Erythroblast (primary cell): ENCODE results near the gene PTPRN.

ENCODE experiments used
- DNase-seq, 2 experiments: peaks; one replicate each; lab custom pipeline; 2025; lab: John Stamatoyannopoulos, UW
- GATA1 ChIP-seq: IDR thresholded peaks from 2 replicates; pipeline ENCODE4 v1.6.1; 2011; ENCODE audit warnings: low read depth, mild to moderate bottlenecking, control low read depth, low read length, moderate library complexity
- POLR2A ChIP-seq: IDR thresholded peaks from 2 replicates; pipeline ENCODE4 v1.6.1; 2011; ENCODE audit warnings: mild to moderate bottlenecking, low read length

PTPRN gene

DNA sequence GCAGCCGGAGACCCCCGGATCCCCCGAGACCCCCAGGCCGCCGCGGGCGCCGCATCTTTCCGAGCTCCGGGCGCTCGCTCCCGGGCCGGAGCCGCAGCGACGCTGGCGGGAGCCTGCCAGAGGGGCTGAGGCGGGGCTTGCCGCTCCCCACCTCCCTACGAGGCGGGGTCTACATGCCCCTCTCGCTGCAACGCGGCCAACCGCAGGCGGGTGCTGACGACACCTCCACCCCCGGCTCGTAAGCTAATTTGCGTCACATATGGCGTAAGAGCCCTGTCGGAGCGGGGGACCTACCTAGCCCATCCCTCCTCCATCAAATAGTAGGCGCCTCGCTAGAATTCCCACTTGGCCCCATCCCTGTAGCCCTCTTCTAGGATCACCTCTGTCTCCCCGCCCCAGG lies at the start of gene PTPRN:
TSS of gene PTPRN (minus strand) at position 124 of the 400 bp plus-strand sequence. CDS start at position 55, 69 bp downstream.
- TF ChIP-seq GATA1 = no peak
- no peak for TF ChIP-seq POLR2A
- no peak for DNase-seq

- no peak for DNase-seq
- TF ChIP-seq GATA1 (no peak), POLR2A (no peak)
Measured at GRCh38 chr2:219358170-219359075, 49.2 kb upstream of the PTPRN start.

DNA sequence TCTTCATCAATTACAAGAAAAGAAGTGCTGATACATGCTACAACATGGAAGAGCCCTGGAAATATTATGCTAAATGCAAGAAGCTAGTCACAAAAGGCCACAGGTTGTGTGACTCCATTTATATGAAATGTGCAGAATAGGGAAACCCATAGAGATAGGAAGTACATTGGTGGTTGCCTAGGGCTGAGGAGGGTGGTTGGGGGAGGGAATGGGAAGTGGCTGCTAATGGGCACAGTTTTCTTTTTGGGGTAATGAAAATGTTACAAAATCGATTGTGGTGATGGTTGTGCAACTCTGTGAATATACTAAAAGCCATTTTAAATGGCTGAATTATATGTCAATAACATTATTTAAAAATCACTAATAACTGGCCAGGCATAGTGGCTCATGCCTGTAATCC lies 47.6 kb upstream of the PTPRN start:
- no peak for DNase-seq
- TF ChIP-seq GATA1 = no peak
- TF ChIP-seq POLR2A = no peak

- TF ChIP-seq POLR2A = no peak
- no peak for TF ChIP-seq GATA1
- no peak for DNase-seq
Measured at GRCh38 chr2:219354582-219354981, 45.4 kb upstream of the PTPRN start.

DNA sequence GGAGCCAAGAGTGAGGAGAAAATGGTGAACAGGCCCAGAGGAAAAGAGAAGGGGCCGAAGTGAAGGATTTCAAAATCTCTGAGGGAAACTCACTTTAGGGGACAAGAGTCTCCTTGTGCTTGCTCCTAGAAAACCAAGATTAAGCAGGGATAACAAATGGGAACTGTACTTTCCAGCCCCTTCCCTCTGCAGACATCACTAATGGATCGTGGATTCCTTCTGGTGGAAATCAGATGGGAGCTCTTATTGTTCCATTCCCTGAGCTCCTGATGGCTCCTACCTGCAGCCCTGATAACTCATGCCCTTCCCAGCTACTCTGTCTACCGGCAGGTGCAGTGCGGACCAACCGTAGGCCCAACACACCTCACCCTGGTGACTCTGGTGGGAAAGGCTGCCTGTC lies 43.9 kb upstream of the PTPRN start:
- TF ChIP-seq GATA1 (no peak), POLR2A (no peak)
- no peak for DNase-seq

DNA sequence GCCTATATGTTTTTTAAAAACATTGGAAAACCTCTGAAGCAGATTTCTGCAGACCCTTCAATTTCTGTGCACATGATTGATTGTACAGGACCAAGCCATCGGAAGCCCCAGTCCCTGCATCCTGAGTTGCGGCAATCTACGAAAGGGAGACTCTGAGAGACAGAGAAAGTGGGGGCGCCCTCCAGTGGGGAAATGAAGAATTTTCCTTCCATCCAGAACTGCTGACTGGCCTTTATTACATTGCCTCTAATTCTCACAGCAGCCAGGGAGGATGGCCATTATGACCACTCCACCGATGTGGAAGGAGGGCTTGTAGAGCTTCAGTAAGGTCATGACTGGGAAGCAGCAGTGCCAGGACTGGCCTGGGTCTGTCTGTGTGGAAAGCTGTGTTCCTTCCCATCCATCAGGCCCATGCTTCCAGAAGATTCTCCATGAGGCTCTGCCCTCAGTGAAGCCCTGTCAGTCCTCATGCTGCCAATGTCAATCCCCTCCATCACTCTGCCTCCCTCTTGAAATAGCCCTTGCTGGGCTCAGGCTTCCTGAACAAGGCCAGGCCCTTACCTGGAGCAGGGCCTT lies 43.3 kb upstream of the PTPRN start:
- TF ChIP-seq GATA1 = no peak
- no peak for TF ChIP-seq POLR2A

GRCh38 chr2:219350710-219351221 lies 41.6 kb upstream of the PTPRN start:
- no peak for TF ChIP-seq POLR2A
- TF ChIP-seq GATA1 = no peak
- no peak for DNase-seq

More for the DNA sequence above, 43.3 kb upstream of the PTPRN start:
- peak; percentile 65 to 83 for DNase-seq

DNA sequence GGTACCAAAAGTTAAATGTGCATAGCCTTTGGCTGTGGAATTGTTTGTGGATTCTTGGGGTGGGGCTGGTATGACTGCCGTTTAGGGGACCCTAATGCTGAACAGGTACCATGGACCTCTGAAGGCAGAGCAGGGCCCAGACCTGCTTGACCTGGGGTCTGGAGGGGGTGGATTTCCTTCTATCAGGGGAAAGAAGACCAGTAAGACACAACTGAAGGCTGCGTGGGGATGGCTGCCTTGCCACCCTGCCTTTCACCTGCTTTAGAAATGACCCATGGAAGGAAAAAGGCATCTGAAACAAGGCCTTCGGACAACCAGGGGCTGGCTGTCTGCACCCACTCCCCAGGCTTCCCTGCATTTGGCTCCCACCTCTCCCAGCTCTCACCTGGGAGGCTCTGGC lies 41.0 kb upstream of the PTPRN start:
- DNase-seq = no peak
- TF ChIP-seq POLR2A (no peak), GATA1 (no peak)

- DNase-seq = no peak
- TF ChIP-seq POLR2A (no peak), GATA1 (no peak)
Measured at GRCh38 chr2:219344751-219345430, 35.7 kb upstream of the PTPRN start.

GRCh38 chr2:219335373-219335786 lies 26.2 kb upstream of the PTPRN start:
- DNase-seq = no peak
- TF ChIP-seq POLR2A (no peak), GATA1 (no peak)

- DNase-seq = no peak
- no peak for TF ChIP-seq GATA1
- TF ChIP-seq POLR2A = no peak
Measured at GRCh38 chr2:219334076-219334475, 24.9 kb upstream of the PTPRN start.

GRCh38 chr2:219332542-219332941 lies 23.3 kb upstream of the PTPRN start, which contains the start of gene RESP18:
TSS of gene RESP18 (minus strand) at chr2:219332744.
- TF ChIP-seq POLR2A = no peak
- TF ChIP-seq GATA1 = no peak
- no peak for DNase-seq

- TF ChIP-seq GATA1 = no peak
- TF ChIP-seq POLR2A = no peak
- DNase-seq = peak; percentile 34 to 47
Measured at GRCh38 chr2:219331560-219332213, 22.5 kb upstream of the PTPRN start.

GRCh38 chr2:219327719-219328118 lies 18.5 kb upstream of the PTPRN start:
- TF ChIP-seq GATA1 (no peak), POLR2A (no peak)
- DNase-seq = no peak
